ENCODE data around the gene TRUB2. TPM values are rescaled to one million over a fixed set of nuclear protein-coding genes. Genes with fewer than 3 reads are reported as not detected.

Gene TRUB2
- total and polyA plus RNA-seq, 2 donors (not counting 1 experiment from before 2014, with no cell fraction given): 7.6 to 21.5 TPM

GRCh38 chr9:128343855-128344254, 21.6 kb upstream of the TRUB2 start:
- Histone ChIP-seq H3K4me1 (ENCODE audit: control insufficient read depth in 2 of 2, insufficient read depth in 2 of 2, low read length in 2 of 2) (peaks cover 11 to 15% of the 10 kb centered on the region in 2 donors), H4K20me1 (ENCODE audit: control insufficient read depth, insufficient read depth, low read length, poor library complexity, severe bottlenecking) (no peaks in the 10 kb centered on the region), H2AFZ (ENCODE audit: insufficient read depth, low read depth, low read length, poor library complexity, severe bottlenecking) (no peak overlapping the region), H3K4me2 (replicated peaks; ENCODE audit: low read depth, low read length, poor library complexity, severe bottlenecking) (no peak overlapping the region), H3K9me3 (ENCODE audit: control extremely low read depth in 1 of 3, control insufficient read depth in 2 of 3, insufficient read depth in 1 of 3, low read length in 2 of 3) (no peaks in the 10 kb centered on the region), H3K9ac (ENCODE audit: low read length) (no peak overlapping the region), H3K36me3 (replicated peaks in 1 of 2; ENCODE audit: control extremely low read depth in 1 of 2, control insufficient read depth in 1 of 2, extremely low read depth in 1 of 2, insufficient read depth in 2 of 2, low read length in 1 of 2) (peaks cover 0 to 22% of the 10 kb centered on the region in 2 experiments), H3K27me3 (replicated peaks in 1 of 4; ENCODE audit: control extremely low read depth in 1 of 4, control insufficient read depth in 3 of 4, insufficient read depth in 4 of 4, low read length in 3 of 4) (no peaks in the 10 kb centered on the region), H3K79me2 (ENCODE audit: control insufficient read depth, insufficient read depth, low read length) (peaks cover 5% of the 10 kb centered on the region), H3K27ac (ENCODE audit: low read length in 2 of 2) (no peak overlapping the region), H3K4me3 (ENCODE audit: control extremely low read depth in 1 of 5, extremely low read depth in 1 of 5, insufficient read depth in 1 of 5, low read depth in 2 of 5, low read length in 4 of 5) (no peak overlapping the region)
- no peak for ATAC-seq (ENCODE audit: low read depth)
- Mint-ChIP-seq H3K27ac (no peak overlapping the region), H3K27me3 (no peaks in the 10 kb centered on the region), H3K9me3 (ENCODE audit: insufficient read depth) (no peaks in the 10 kb centered on the region), H3K4me1 (peaks cover 9% of the 10 kb centered on the region), H3K4me3 (no peak overlapping the region)
- no peak for TF ChIP-seq EZH2 (IDR thresholded peaks at IDR 0.05; ENCODE audit: borderline replicate concordance, insufficient read depth, low read depth, low read length, poor library complexity, severe bottlenecking)
- TF ChIP-seq CTCF (IDR thresholded peaks at IDR 0.05): no peak
- intact Hi-C loops (cut with micrococcal nuclease): loop anchor here (5.0 kb wide), 2 partner anchors 92 to 217 kb away; partner anchors contain the start of gene PTGES2
- POLR2A ChIA-PET: no interaction called here
- 92% methylated on average over 4 of the region's 4 CpGs for WGBS (ENCODE audit: insufficient coverage)
- CTCF ChIA-PET: interaction anchor here (1.0 to 1.3 kb wide), 2 partner anchors 18 to 49 kb away, joined by 4 to 5 read pairs; no protein-coding TSS in a partner anchor
- no peak for DNase-seq

- DNase-seq (no peak), ATAC-seq (ENCODE audit: low read depth) (no peak)
- peaks cover 9% of the 10 kb centered on the region for H3K4me1 Mint-ChIP-seq
- Histone ChIP-seq H3K9ac (ENCODE audit: low read length) (no peak overlapping the region), H3K36me3 (replicated peaks in 1 of 2; ENCODE audit: control extremely low read depth in 1 of 2, control insufficient read depth in 1 of 2, extremely low read depth in 1 of 2, insufficient read depth in 2 of 2, low read length in 1 of 2) (peaks cover 0 to 19% of the 10 kb centered on the region in 2 experiments), H3K9me3 (ENCODE audit: control extremely low read depth in 1 of 3, control insufficient read depth in 2 of 3, insufficient read depth in 1 of 3, low read length in 2 of 3) (no peaks in the 10 kb centered on the region), H3K4me3 (ENCODE audit: control extremely low read depth in 1 of 5, extremely low read depth in 1 of 5, insufficient read depth in 1 of 5, low read depth in 2 of 5, low read length in 4 of 5) (no peak overlapping the region), H4K20me1 (ENCODE audit: control insufficient read depth, insufficient read depth, low read length, poor library complexity, severe bottlenecking) (no peaks in the 10 kb centered on the region), H3K4me1 (ENCODE audit: control insufficient read depth in 2 of 2, insufficient read depth in 2 of 2, low read length in 2 of 2) (peaks cover 11 to 15% of the 10 kb centered on the region in 2 donors), H2AFZ (ENCODE audit: insufficient read depth, low read depth, low read length, poor library complexity, severe bottlenecking) (no peak overlapping the region), H3K4me2 (replicated peaks; ENCODE audit: low read depth, low read length, poor library complexity, severe bottlenecking) (no peak overlapping the region), H3K27ac (ENCODE audit: low read length in 2 of 2) (no peak overlapping the region), H3K79me2 (ENCODE audit: control insufficient read depth, insufficient read depth, low read length) (peaks cover 5% of the 10 kb centered on the region), H3K27me3 (replicated peaks in 1 of 4; ENCODE audit: control extremely low read depth in 1 of 4, control insufficient read depth in 3 of 4, insufficient read depth in 4 of 4, low read length in 3 of 4) (no peaks in the 10 kb centered on the region)
- 97% methylated on average over 8 of the region's 8 CpGs for WGBS (ENCODE audit: insufficient coverage)
- POLR2A ChIA-PET: no interaction called here
- CTCF ChIA-PET: interaction anchor here (1.5 kb wide), 1 partner anchor 20 kb away, joined by 3 read pairs; no protein-coding TSS in a partner anchor
- H3K4me3 Mint-ChIP-seq: no peak overlapping the region
- no peaks in the 10 kb centered on the region for H3K9me3 Mint-ChIP-seq (ENCODE audit: insufficient read depth)
- no peaks in the 10 kb centered on the region for H3K27me3 Mint-ChIP-seq
- no peak overlapping the region for H3K27ac Mint-ChIP-seq
- no peak for TF ChIP-seq EZH2 (IDR thresholded peaks at IDR 0.05; ENCODE audit: borderline replicate concordance, insufficient read depth, low read depth, low read length, poor library complexity, severe bottlenecking)
- TF ChIP-seq CTCF (IDR thresholded peaks at IDR 0.05): no peak
- intact Hi-C loops (cut with micrococcal nuclease): loop anchor here (5.0 kb wide), 2 partner anchors 91 to 216 kb away; partner anchors contain the start of gene PTGES2
These were observed 20.9 kb upstream of the TRUB2 start for GRCh38 chr9:128342971-128343680.

All from B cell (primary cell).